OCI-LY7 (cell line): ENCODE results near the gene OR51B4.

Source experiments
- CTCF ChIP-seq: fragments of 200-600 bp; sonication (generic); conservative IDR thresholded peaks from 2 replicates; pipeline ENCODE4 v1.5.1; 2014; ENCODE audit warnings: mild to moderate bottlenecking, antibody characterized with exemption, low read length, moderate library complexity, mixed read lengths
- EZH2phosphoT487 ChIP-seq: fragments of 200-600 bp; sonication (generic); IDR thresholded peaks from 2 replicates; pipeline ENCODE4 v1.6.1; 2018; ENCODE audit warnings: low read depth, borderline replicate concordance, mild to moderate bottlenecking, mixed run types, antibody characterized with exemption, low read length, moderate library complexity, mixed read lengths

GRCh38 chr11:5286901-5287300, 14.8 kb downstream of the OR51B4 start:
- TF ChIP-seq CTCF = no peak
- no peak for TF ChIP-seq EZH2phosphoT487
